ENCODE results near the gene GRB7.

GRCh38 chr17:39711851-39712250, 25.9 kb upstream of the GRB7 start:
- no peak for TF ChIP-seq CTCF (IDR thresholded peaks at IDR 0.05; ENCODE audit: insufficient read depth, low read length, poor library complexity, severe bottlenecking)
- no peak for TF ChIP-seq EZH2phosphoT487 (conservative IDR thresholded peaks at IDR 0.05; ENCODE audit: low read length)
